Measurements from ENCODE around the gene PLD1.
"Not testable (repeated sequence)": the region's sequence is repeated elsewhere in the genome, so short reads cannot be mapped to it uniquely, and the experiment has no call there.

PLD1 gene

DNA sequence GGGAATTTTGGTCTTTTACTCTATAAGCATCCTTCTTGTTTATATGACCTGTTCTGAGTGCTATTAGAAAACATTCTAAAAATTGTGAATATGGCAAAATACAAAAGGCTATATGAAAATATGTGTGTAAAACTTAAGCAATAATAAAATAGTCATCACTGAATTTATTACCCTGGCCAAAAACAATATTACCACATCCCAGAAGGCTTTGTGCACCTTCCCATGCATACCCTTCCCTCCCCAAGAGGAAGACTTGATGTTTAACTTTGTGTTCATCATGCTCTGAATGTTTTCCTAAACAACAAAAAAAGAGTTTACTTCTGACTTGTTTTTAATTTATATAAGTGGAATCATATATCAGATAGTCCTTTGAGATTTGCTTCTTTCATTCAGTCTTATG is 195.0 kb downstream of the PLD1 start:
- DNase-seq (ENCODE audit: low spot score): no peak

DNA sequence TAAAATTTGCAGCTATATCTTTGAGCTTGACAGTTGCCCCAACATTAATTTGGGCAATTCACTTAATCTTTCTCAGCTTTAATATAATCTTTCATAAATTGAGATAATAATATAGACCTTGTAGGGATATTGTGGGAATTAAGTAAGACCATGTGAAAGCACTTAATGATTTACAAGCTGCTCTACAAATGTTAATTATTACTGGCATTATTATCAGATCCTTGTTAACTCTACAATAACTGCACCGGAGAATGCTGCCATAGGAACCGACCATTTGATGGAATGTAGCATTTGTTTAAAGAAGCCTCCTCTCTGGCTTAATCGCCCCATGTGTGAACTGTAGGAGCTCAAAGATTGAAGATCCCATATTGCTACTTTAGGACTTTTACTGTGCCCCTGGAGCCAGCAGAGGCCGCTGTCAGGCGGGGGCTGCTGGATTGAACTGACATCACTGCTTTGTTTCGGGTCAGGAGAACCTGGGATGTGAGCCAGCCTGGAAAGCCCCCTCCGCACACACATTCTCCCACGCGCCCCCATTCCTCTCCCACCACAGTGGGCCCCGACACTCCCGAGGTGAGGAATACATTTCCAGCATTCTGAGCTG is 195.9 kb downstream of the PLD1 start:
- peak; percentile 12 for DNase-seq (ENCODE audit: low spot score)

DNA sequence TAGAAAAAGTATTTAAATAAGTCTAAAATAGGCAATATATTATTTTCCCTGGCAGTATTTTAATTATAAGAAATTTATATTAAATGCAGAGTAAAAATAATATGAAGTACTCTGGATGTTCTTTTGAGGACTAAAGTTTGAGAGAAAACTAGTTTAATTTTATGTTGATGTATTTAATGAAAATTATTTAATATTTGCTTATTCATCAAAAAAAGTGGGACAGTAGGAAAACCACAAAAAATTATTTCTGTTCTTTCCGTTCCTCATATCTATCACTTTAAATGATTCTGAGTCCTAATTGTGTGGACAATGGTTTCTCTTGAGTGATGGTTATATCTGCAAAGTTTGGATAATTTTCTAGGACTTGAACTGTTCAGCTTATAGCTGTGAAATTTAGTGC is 202.8 kb downstream of the PLD1 start:
- DNase-seq (ENCODE audit: low spot score): no peak

DNA sequence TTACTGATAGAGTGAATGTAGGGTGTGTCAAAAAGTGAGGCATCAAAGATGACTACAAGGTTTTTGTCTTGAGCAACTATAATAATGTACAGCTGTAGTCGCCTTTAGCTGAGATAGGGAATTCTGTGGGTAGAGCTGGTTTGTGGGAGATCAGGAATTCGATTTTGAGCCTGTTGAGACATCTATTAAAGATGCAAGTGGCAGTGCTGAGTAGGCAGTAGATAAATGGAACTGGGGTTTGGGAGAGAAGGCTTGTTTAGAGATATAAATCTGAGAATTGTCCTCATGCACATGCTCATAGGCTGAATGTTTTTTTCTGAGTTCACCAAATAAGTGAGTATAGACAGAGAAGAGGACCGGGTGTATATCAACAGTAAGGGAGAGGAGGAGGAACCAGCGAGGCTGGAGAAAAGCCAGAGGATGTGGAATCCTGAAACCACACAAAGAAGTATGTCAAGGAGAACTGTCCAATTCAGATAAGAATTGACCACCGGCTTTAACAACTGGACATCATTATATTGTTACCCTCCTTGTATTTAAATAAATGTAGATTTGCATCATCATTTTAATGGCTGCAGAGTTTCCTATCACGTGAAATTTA is 204.0 kb downstream of the PLD1 start:
- no peak for DNase-seq (ENCODE audit: low spot score)

DNA sequence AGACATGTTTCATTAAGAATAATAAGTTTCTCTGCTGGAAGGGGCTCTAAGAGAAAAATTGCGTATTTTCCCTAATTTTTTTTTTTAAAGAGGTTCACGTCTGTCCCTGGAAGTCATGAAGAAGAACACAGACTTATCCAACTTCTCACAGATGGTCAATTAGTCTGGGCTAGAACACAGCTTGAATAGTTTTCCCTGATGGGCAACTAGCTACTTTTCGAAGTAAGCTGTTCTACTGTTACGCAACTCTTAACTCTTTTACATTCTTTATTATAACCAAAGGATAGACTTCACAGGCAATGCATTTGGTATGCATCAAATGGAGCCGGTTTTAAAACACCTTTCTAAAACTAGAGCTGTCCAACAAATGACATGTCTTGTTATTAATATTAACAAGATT is 205.9 kb downstream of the PLD1 start:
- no peak for DNase-seq (ENCODE audit: low spot score)

DNA sequence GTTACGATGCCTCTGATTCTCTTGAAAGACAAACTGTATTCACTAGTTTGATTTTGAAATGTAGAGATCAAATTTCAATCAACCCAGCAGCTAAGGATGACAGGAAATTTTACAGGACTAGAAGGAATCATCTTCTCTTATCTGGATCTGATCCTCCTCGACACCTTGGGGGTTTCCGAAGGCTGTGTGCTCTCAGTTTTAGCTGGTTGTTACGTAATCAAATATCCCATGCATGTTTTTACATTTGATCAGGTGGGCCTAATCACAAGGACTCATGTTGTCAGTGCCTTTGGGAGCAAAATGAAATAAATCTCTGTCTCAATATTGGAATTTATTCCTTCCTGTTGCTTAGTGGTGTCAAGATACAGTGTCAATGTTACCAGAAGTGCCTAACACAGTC is 208.2 kb downstream of the PLD1 start:
- no peak for DNase-seq (ENCODE audit: low spot score)

DNA sequence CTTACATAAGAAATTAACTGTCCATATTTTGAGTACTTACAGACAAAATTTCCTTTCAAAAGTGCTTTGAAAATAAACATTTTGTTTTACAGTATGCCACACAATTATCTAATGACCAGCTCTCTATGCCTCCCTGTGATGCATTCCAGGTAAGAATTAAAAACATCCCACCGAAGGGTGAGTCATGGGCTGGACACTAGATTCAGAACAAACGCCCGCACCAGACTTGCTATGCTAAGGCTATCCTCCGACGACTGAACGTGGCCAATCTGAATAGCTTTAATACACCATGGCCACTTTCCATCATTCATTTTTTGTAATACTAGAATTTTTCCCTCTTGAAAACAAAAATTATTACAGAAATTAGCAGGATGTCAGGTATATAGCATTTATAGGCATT is 210.3 kb downstream of the PLD1 start:
- DNase-seq (ENCODE audit: low spot score): no peak

DNA sequence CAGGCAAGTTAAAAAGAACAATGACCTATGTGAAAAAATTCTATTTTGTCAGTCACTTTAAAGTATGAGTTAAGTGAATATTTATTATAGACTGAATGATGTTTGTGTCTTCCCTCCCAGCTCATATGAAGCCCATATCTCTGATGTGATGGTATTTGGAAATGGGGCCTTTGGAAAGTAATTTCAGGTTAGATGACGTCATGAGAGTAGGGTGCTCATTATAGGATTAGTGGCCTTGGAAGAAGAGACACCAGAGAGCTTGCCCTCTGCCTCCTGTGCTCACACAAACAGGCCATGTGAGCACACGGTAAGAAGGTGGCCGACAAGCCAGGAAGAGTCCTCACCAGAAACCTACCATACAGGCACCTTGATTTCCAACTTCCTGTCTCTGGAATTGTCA is 211.3 kb downstream of the PLD1 start:
- DNase-seq (ENCODE audit: low spot score): no peak

DNA sequence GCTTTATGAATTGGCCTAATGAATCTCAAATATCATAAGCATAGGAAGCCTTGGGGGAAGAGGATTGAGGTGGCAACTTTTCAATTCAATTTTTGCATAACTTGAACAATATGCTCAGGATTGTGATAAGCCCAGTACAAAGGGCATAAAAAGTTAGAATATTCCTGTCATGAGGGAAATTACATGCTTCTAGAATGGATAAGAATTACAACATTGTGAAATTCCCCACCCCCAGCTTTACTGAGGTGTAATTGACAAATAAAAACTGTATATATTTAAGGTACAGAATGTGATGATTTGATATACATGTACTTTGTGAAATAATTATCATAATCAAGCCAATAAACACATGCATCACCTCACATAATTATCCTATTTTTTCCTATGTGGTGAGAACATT is 217.5 kb downstream of the PLD1 start:
- no peak for DNase-seq (ENCODE audit: low spot score)

DNA sequence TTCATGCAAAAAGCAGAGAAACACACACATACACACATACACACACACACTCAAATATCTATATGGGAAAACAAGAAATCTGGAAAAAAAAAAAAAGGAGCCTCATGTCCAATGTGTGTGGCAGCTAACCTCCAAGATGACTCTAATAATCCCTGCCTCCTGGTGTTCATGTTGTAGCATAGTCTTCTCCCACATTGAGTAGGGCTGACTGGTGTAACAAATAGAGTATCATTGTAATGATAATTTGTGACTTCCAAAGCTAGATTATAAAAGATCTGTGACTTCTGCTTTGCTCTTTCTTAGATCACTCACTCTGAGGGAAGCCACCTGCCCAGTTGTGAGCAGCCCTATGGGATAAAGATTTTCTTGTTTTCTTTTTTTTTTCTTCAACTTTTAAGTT is 219.2 kb downstream of the PLD1 start:
- no peak for DNase-seq (ENCODE audit: low spot score)

DNA sequence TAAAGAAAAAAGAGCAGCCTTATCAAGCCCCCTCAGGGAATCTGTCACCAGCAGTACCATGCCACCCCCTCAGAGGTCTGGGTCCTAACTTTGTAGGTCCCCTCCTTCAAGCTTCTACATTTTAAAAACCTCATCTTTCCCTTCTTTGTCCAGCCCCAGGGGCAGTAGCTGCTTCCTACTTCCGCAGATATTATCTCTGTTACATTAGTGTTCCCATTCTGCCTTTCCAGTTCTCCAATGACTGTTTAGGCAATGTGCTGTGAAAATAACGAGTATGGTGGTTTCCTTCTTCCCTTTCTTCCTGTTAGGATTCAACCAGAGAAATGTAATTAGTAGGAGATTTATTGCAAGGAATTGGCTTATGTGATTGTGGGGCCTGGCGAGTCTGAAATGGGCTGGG is 224.0 kb downstream of the PLD1 start:
- DNase-seq (ENCODE audit: low spot score): no peak

DNA sequence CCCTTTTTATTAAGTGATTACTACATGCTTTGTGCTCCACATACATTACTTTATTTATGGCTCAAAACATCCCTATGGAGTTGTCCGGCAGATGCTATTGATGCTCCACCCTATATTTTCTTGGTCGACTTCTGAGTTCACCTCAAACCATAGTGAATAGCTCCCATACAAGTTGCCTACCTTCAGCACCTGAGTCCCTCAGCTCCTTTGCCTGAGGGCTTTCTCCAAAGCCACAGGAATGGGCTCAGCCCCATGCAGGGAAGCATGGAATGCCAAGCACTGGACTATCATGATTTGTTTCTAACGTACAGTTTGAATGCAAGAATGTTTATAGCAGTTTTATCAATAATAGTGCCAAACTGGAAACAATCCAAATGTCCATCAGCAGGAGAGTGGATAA is 225.2 kb downstream of the PLD1 start:
- DNase-seq (ENCODE audit: low spot score): no peak

DNA sequence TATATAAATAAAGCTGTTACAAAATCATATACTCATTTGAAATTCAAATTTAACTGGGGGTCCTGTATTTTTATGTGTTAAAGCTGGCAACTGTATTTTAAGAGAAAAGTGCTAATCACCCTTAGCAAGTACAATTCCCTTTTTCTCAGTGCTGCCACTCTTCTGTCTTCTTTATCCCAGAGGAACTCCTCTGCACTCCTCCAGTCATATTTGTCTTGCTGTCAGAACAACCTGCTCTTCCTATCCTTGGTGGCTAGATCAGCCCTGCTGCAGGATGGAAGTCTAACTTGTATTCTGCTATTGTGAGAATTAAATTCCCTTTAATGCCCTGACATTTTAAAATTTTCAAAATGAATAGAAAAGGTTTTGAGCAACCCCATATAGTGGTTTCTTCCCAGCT is 226.2 kb downstream of the PLD1 start:
- no peak for DNase-seq (ENCODE audit: low spot score)

DNA sequence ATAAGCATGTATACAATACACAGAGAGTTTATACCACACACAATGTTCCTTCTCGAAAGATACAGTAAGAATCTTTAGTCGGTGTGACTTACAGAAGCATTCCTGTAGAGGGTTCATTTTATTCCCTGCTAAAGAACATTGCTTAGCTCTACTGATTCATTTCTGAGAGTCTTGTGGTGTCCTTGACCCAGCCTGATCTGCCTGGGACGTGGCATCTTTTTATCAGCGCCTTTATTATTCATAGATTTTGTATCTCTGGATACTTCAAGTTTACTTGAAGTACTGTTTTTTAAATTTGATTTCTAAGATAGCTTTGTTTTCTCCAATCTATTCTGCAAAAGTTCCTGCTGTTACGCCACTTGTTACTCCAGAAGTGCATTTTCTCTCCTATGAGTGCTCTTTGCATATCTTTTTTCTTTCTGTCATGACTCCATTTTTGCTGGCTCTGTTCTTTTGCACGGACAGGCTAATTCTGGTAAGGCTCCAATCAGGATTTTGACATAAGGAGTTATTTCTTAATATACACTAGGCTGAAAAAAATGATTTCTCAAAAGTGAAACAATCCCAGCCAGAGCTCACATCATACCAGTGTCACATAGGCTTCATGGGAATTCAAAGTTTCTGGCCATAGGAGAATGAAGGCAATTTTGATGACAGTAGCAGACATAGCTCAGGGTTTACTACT is 235.6 kb downstream of the PLD1 start:
- DNase-seq (ENCODE audit: low spot score): no peak

DNA sequence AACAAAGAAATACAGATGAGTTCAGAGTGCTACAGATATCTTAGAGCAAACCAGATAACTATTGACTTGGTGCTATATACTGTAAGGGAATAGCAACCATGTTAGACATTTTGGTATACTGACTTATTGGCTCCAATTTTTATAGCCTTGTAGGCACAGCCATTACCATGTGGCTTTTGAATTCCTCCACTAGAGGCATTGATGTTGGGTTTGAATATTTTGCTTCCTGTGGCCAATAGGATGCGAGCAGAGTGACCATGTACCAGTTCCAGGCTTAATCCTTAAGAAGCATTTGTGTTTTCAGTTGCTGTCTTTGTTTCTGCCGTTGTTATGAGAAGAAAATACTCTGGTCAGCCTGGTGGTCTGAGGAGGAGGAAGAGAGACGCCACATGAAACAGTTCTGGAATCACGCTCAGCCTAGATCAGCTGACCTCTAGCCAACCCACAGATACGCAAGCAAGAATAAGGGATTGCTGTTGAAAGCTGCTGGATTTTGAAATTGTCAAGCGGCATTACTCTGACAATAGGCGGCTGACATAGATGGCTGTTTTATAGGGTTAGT is 240.6 kb downstream of the PLD1 start:
- no peak for DNase-seq (ENCODE audit: low spot score)

DNA sequence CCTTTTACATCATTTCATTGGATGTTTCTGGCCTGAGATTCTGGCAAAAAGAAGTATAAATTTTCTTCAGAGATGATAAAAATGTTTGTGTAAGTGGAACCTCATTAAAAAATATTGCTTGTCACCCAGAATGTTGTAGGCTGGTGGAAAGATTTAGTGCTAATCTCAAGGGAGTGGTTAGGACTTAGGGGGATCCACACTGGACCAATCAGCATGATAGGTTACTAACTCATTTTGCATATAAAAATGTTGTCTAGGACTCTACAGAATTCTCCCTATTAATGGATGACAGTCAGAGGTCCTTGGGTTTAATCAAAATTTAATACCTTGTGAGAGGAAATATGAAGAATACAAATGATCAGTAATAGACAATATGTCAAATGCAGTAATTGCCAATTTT is 241.5 kb downstream of the PLD1 start:
- DNase-seq (ENCODE audit: low spot score): no peak

DNA sequence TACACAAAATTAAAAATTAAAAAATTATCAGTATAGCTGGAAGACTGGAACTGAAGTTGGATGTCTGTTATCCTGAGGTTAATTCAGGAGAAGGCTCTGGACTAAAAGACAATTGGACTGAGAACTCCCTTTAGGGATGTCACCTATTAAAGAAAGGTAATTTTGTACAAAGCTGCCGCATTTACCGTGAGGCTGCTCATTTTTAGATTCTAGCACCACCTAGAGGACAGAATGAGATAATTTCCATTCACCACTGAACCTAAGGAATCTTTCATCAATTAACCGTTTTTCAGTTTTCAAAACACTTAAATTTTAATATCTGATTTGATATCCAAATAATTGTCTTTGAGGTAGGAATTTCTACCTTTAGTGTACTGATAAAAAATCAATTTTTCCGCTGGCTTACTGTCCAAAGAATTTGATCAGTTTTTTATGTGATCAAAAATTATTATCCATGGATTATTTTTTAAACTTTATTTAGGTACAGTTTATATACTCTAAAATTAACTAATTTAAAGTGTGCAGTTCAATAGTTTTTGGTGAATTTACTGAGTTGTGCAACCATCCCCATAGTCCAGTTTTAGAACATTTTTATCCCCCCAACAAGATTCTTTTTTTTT is 243.4 kb downstream of the PLD1 start:
- no peak for DNase-seq (ENCODE audit: low spot score)

DNA sequence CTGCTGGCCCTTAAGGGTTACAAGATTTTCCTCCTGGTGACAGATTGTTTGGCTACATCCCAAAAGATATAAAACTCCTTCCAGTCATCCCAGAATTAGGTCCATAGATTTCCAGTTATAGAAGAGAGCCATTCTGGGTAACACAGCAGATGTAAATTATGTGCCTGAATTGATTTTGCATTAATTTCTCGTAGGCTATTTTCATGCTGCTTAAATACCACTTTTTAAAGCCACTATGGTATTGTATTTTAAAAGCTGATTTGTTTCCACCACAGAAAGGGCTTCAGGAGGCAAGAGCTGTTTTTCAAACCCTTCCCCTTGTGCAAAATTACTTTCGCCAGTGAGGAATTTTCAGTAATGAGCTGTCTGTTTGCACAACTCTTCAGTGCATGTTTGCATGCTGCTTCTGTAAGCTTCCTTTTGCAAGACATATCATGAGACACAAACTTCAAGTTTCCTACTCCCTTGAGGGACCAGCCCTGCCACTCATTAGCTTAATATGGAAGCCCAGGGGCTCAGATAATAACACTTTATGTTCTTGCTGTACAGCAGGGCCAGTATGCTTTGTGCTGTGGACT is 244.7 kb downstream of the PLD1 start:
- no peak for DNase-seq (ENCODE audit: low spot score)

DNA sequence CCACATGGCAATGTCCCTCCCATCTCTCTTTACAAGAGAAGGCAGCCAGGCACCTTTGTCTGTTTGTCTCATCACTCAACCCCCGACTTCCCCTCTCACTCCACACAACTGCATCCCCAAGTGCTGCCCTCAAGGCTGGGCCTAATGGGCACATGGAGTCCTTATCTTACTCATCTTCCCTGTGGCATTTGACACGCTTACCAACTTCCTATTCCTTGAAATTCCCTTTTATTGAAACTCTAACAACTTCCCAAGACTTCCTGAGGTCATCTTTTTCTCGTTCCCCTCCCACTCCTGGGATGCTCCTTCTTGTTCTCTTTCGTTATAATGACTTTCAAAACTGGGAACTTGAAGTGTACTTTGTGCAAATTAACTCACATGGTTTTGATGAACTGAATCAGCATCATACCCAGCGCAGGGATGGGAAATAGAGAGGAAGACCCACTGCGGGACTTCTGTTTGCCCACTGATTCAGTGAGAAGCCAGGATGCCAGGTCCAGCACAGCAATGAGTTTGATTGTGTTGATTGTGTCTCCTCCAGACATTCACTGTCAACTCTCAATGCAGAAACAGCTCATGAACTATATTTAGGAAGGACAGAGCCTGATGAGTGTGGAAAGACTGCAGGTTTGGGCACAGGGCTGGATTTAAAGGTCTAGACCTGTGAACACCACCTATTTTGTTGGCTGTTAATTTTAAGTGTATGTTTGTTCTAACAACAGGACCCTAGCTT is 245.4 kb downstream of the PLD1 start:
- DNase-seq (ENCODE audit: low spot score): no peak

DNA sequence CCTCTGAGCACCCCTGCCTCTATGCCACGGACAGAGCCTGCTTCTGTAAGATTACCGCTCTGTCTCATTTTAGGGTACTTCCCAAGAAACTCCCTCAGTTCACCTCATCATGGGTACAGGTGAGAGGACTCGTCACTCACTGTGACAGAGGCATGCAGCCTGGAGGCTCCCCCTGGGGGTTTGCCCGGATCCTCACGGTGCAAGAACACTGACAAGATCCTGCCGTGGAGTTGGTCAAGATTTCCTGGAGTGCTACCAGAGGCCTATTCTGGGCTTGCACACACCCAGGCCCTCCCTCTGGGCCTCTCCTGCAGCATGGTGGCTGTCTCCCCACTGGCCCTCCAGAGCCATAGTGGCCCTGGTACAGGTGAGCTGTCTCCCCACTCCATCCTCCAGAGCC is 247.0 kb downstream of the PLD1 start:
- DNase-seq (ENCODE audit: low spot score): no peak

DNA sequence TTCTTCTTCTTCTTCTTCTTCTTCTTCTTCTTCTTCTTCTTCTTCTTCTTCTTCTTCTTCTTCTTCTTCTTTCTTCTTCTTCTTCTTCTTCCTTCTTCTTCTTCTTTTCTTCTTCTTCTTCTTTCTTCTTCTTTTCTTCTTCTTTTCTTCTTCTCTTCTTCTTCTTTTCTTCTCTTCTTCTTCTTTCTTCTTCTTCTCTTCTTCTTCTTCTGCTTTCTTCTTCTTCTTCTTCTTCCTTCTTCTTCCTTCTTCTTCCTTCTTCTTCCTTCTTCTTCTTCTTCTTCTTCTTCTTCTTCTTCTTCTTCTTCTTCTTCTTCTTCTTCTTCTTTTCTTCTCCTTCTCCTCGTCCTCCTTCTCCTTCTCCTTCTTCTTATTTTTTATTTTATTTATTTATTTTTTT is 247.8 kb downstream of the PLD1 start:
- DNase-seq (ENCODE audit: low spot score): not testable (repeated sequence)
